GM19025 (cell line): Measurements from ENCODE around the gene HSPA6.
"Not testable (repeated sequence)": the region's sequence is repeated elsewhere in the genome, so short reads cannot be mapped to it uniquely, and the experiment has no call there.

Experiments used
- ATAC-seq: cut with Tn5 transposase; IDR thresholded peaks from one replicate; pipeline ENCODE4 v1.9.1; 2021; ENCODE audit warnings: mild to moderate bottlenecking, low read depth, moderate library complexity; ENCODE audit not compliant: unreplicated experiment

HSPA6 gene

GRCh38 chr1:161523817-161524741, at the start of gene HSPA6:
TSS of gene HSPA6 (plus strand) at chr1:161524540. CDS start at chr1:161524659, 119 bp downstream.
- peak; percentile 53 for ATAC-seq

GRCh38 chr1:161477711-161478110, 46.6 kb upstream of the HSPA6 start:
- not testable (repeated sequence) for ATAC-seq

DNA sequence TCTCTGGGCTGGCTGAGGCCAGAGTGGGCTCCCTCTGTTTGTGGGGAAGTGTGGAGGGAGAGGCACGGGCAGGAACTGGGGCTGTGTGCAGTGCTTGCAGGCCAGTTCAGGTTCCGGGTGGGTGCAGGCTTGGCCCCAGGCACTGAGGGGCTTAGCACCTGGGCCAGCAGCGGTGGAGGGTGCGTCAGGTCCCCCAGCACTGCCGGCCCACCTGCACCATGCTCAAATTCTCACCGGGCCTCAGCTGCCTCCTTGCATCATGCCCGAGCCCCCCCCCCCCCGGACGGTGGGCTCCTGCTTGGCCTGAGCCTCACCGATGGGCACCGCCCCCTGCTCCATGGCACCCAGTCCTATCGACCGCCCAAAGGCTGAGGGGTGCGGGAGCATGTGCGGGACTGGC, 45.4 kb upstream of the HSPA6 start:
- no peak for ATAC-seq

GRCh38 chr1:161480381-161481035, 43.8 kb upstream of the HSPA6 start:
- no peak for ATAC-seq

- ATAC-seq = no peak
Measured at GRCh38 chr1:161481624-161482392, 42.5 kb upstream of the HSPA6 start.

- no peak for ATAC-seq
Measured at GRCh38 chr1:161482610-161483009, 41.7 kb upstream of the HSPA6 start.

GRCh38 chr1:161483361-161483760, 41.0 kb upstream of the HSPA6 start:
- ATAC-seq = no peak

DNA sequence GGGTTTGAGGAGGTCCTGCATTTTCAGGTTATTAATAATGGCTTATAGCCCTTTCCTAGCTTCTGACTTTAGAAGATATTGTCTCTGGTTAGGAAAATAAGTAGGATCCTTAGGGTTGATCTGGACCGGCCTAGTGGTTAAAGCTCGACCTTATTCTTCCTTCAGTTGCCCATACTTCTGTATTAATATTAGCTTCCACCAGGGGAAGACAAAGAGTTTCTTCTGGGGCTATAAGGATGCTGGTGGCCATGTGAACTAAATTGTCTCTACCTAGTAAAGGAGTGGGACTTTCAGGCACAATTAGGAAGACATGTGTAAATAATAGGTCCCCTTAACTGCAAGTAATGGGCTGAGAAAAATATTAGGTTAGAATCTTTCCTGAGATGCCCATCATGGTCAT, 39.7 kb upstream of the HSPA6 start:
- ATAC-seq = no peak

- ATAC-seq = no peak
Measured at GRCh38 chr1:161486806-161487741, 37.3 kb upstream of the HSPA6 start.

GRCh38 chr1:161491472-161491871, 32.9 kb upstream of the HSPA6 start:
- ATAC-seq = no peak

GRCh38 chr1:161492827-161493226, 31.5 kb upstream of the HSPA6 start:
- no peak for ATAC-seq

DNA sequence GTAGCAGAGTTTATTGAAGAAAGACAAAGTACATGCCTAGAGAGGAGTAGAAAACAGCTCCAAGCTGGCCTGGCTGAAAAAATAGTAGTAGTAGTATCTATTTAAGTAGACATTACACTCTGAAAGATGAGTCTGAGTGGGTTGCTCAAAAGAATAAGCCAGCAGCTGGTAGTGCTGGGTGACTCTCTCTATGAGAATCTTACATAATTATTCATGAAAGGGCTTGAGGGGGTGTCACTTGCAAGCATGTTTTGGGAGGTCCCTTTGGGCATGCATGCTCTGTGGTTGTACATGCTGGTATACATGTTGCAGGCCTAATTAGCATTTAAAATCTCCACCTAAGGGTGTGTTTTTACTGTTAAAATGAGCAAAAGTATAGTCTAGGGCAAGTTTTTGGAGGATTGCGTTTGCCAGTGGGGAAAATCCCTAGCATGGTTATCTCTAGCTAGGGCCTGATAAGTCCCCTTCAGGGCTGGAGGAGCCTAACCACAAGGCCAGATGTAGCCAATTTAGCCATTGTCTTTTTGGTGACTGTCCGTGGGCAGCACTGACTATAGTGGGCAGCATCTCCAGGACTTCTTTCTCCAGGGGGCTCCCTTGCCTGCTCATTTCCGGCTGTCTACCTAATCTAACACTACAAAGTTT, 30.1 kb upstream of the HSPA6 start:
- ATAC-seq = no peak

DNA sequence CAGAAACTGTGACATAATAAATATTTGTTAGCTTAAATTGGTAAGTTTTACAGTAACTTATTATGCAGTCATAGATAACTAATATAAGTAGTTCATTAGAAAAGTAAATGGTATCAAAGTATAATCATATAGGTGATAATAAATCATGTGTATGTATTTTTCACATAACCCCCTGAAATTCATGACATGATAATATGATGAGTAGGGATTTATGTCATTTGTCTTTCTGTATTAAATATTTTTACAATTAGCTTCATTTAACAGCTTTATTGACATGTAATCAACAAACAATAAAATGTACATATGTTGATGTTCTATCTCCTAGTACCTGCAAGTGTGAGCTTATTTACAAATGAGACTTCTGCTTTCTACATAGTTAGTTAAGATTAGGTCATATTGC, 28.9 kb upstream of the HSPA6 start:
- no peak for ATAC-seq

DNA sequence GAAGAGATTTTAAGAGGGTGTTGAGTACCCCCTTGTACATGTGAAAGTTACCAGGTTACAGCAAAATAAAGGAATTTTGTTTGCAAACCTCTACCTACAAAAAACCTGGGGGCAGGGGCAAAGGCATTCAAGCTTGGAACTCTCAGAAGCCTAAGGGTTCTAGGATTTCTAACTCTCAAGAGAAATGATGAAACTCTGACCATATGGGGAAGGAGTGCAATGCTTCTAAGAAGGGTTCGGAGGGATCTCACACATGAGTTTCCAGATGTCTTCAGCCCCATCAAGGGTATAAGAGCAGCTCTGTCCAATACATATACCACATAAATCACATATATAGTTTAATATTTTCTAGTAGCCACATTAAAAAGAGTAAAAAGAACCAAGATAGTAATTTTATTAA, 26.4 kb upstream of the HSPA6 start:
- ATAC-seq = no peak

GRCh38 chr1:161498646-161499045, 25.7 kb upstream of the HSPA6 start:
- ATAC-seq = no peak

DNA sequence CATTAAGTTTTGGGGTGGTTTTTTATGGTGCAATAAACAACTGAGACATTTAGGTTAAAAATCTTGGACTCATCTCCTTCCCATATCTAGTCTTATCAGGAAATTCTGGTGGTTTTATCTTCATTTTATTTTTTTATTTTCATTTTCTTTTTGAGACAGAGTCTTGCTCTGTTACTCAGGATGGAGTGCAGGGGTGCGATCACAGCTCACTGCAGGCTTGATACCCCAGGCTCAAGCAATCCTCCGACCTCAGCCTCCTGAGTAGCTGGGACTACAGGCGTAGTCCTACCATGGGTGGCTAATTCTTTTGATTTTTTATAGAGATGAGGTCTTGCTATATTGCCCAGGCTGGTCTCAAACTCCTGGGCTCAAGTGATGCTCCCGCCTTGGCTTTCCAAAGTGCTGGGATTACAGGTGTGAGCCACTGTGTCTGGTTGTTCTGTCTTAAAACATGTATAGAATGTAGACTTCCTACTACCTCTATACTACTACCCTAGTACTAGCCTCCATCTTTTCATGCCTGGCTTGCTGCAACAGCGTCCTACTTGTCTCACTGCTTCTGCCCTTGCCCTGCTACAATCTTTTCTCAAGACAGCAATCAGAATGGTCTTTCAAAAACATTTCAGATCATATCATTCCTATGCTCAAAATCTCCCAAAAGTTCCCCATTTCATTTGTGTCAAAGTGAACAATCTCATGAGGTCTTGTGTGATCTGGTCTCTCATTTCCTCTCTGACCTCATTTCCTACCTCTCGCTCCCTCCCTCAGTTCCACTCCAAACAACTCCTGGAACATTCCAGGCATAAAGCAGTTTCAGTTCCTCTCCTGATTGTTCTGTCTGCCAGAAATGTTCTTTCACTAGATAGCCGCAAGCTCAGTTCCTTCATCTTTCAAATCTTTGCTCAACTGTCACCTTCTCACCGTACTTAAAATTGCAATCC, 25.0 kb upstream of the HSPA6 start:
- no peak for ATAC-seq

- no peak for ATAC-seq
Measured at GRCh38 chr1:161501234-161501633, 23.1 kb upstream of the HSPA6 start.

GRCh38 chr1:161502181-161502580, 22.2 kb upstream of the HSPA6 start:
- ATAC-seq = no peak
